Vagina (tissue), 2 donors: ENCODE data around the gene RASA1.

Experiments used
- CTCF ChIP-seq, 3 experiments: fragments of 450-650 bp in 2 of 3; fragments of 200-600 bp in 1 of 3; sonication (generic) in 1 of 3; IDR thresholded peaks; one replicate each; pipeline ENCODE4 v1.5.1; 2017 to 2019; ENCODE audit warnings: antibody characterized with exemption in 3 of 3, mild to moderate bottlenecking in 2 of 3, moderate library complexity in 2 of 3
- POLR2A ChIP-seq, 2 donors: fragments of 450-650 bp; IDR thresholded peaks; one replicate each; pipeline ENCODE4 v1.6.1; 2017; ENCODE audit warnings: antibody characterized with exemption in 2 of 2, mild to moderate bottlenecking in 2 of 2, moderate library complexity in 2 of 2
- POLR2AphosphoS5 ChIP-seq, 2 donors: sonication (generic); formaldehyde crosslinking; IDR thresholded peaks; one replicate each; pipeline ENCODE4 v1.9.0; 2017; ENCODE audit warnings: antibody characterized with exemption in 2 of 2, mild to moderate bottlenecking in 2 of 2, low read depth in 1 of 2; ENCODE audit not compliant: insufficient read depth in 1 of 2

GRCh38 chr5:87389296-87390034 lies 121.8 kb downstream of the RASA1 start:
- TF ChIP-seq POLR2A (IDR thresholded peaks at IDR 0.05) (no peak), CTCF (IDR thresholded peaks at IDR 0.05) (no peak), POLR2AphosphoS5 (IDR thresholded peaks at IDR 0.05; ENCODE audit: insufficient read depth in 1 of 2, low read depth in 1 of 2) (no peak)
